Endodermal cell (in vitro differentiated cells): ENCODE data around the gene OSTM1. TPM values are rescaled to one million over a fixed set of nuclear protein-coding genes. Genes with fewer than 3 reads are reported as not detected.

Experiments used
- DNase-seq: peaks from one replicate; pipeline ENCODE4 v3.0.0-alpha.2; 2017
- H3K27ac ChIP-seq: 2 replicates; pipeline ENCODE4 v1.5.1; 2013; ENCODE audit warnings: mild to moderate bottlenecking, low read depth, low read length, moderate library complexity
- H3K27me3 ChIP-seq: 2 replicates; pipeline ENCODE4 v1.6.1; 2013; ENCODE audit warnings: mild to moderate bottlenecking, low read length, moderate library complexity; ENCODE audit not compliant: insufficient read depth, control insufficient read depth, poor library complexity, severe bottlenecking
- H3K36me3 ChIP-seq: 2 replicates; pipeline ENCODE4 v1.7.0; 2013; ENCODE audit warnings: mild to moderate bottlenecking, low read length, moderate library complexity; ENCODE audit not compliant: control insufficient read depth, insufficient read depth
- H3K4me1 ChIP-seq: one replicate; pipeline ENCODE4 v1.7.0; 2013; ENCODE audit warnings: low read length; ENCODE audit not compliant: control insufficient read depth, insufficient read depth
- H3K4me3 ChIP-seq: 2 replicates; pipeline ENCODE4 v1.5.1; 2013; ENCODE audit warnings: mild to moderate bottlenecking, low read length, moderate library complexity
- H3K9ac ChIP-seq: 2 replicates; pipeline ENCODE4 v1.6.1; 2013; ENCODE audit warnings: mild to moderate bottlenecking, low read length, moderate library complexity; ENCODE audit not compliant: poor library complexity, severe bottlenecking; ENCODE audit errors: extremely low read depth
- H3K9me3 ChIP-seq: 2 replicates; pipeline ENCODE4 v1.6.1; 2013; ENCODE audit warnings: mild to moderate bottlenecking, low read length, moderate library complexity; ENCODE audit not compliant: control insufficient read depth
- H3K27ac Mint-ChIP-seq: 2 replicates; pipeline ENCODE4 v1.8.0; 2020; ENCODE audit warnings: mixed read lengths
- H3K27me3 Mint-ChIP-seq: 2 replicates; pipeline ENCODE4 v1.8.0; 2021; ENCODE audit warnings: mild to moderate bottlenecking, mixed read lengths; ENCODE audit not compliant: insufficient read depth
- H3K36me3 Mint-ChIP-seq: 2 replicates; pipeline ENCODE4 v1.8.0; 2020; ENCODE audit warnings: low read depth, mixed read lengths
- H3K4me1 Mint-ChIP-seq: 2 replicates; pipeline ENCODE4 v1.8.0; 2020; ENCODE audit warnings: mixed read lengths
- H3K4me3 Mint-ChIP-seq: 2 replicates; pipeline ENCODE4 v1.8.0; 2020; ENCODE audit warnings: mild to moderate bottlenecking, moderate library complexity, mixed read lengths
- H3K9me3 Mint-ChIP-seq: 2 replicates; pipeline ENCODE4 v1.8.0; 2020; ENCODE audit warnings: mild to moderate bottlenecking, mixed read lengths
- CTCF ChIP-seq: fragments of 200-600 bp; sonication (generic); conservative IDR thresholded peaks from 2 replicates; pipeline ENCODE4 v1.5.0; 2021; ENCODE audit warnings: antibody characterized with exemption, mild to moderate bottlenecking
- WGBS, 2 experiments: methylation state at CpG; one replicate each; pipeline versions ENCODE4 v1.1.5 to v1.1.7; 2013; ENCODE audit warnings: missing lambda C conversion rate in 2 of 2, mixed read lengths in 1 of 2; ENCODE audit not compliant: insufficient coverage in 1 of 2, insufficient read length in 1 of 2; 5-methylcytosine and 5-hydroxymethylcytosine counted together
- total RNA-seq, 2 donors: library from RNA; stranded (reverse); fragmentation: NEBNext Ultra II Directional in 1 of 2; extraction: Animal tissue kit (Norgen Biotek cat#: 25700) in 1 of 2; gene quantifications; 2 replicates in 1 of 2; 3 replicates in 1 of 2; pipeline ENCODE4 v1.2.1, GENCODE V29; 2021

Gene OSTM1
- total RNA-seq, 2 donors from 2014 or later, result 16.9 to 25.3 TPM

GRCh38 chr6:108113557-108114519 lies 39.3 kb upstream of the OSTM1 start:
- no peaks in the 10 kb centered on the region for H3K9me3 ChIP-seq
- H3K36me3 ChIP-seq, result no peaks in the 10 kb centered on the region
- H3K4me3 ChIP-seq, result peak overlapping the region; percentile 41
- peak overlapping the region; percentile 55 for H3K4me3 Mint-ChIP-seq
- no peak overlapping the region for H3K27ac ChIP-seq
- peak; percentile 90 for DNase-seq
- peaks cover 15% of the 10 kb centered on the region for H3K4me1 Mint-ChIP-seq
- 9 to 15% methylated on average over 26 to 39 of the region's 39 CpGs for WGBS, 2 experiments
- H3K9me3 Mint-ChIP-seq, result no peaks in the 10 kb centered on the region
- peaks cover 97% of the 10 kb centered on the region for H3K27me3 Mint-ChIP-seq
- no peaks in the 10 kb centered on the region for H3K36me3 Mint-ChIP-seq
- H3K27ac Mint-ChIP-seq, result no peak overlapping the region
- TF ChIP-seq CTCF, result peak; percentile 80
- H3K9ac ChIP-seq, result no peak overlapping the region
- peaks cover 94% of the 10 kb centered on the region for H3K27me3 ChIP-seq
- H3K4me1 ChIP-seq, result no peaks in the 10 kb centered on the region

- Histone ChIP-seq H3K9me3 (no peaks in the 10 kb centered on the region), H3K36me3 (no peaks in the 10 kb centered on the region), H3K4me3 (no peak overlapping the region), H3K27me3 (peaks cover 40% of the 10 kb centered on the region), H3K9ac (no peak overlapping the region), H3K27ac (no peak overlapping the region), H3K4me1 (no peaks in the 10 kb centered on the region)
- Mint-ChIP-seq H3K36me3 (no peaks in the 10 kb centered on the region), H3K27me3 (peaks cover 47% of the 10 kb centered on the region), H3K9me3 (no peaks in the 10 kb centered on the region), H3K27ac (no peak overlapping the region), H3K4me3 (no peak overlapping the region), H3K4me1 (peaks cover 5% of the 10 kb centered on the region)
- no peak for TF ChIP-seq CTCF
- no peak for DNase-seq
These were observed 33.8 kb upstream of the OSTM1 start for GRCh38 chr6:108108374-108108773.

- Histone ChIP-seq H3K4me3 (no peak overlapping the region), H3K27ac (no peak overlapping the region), H3K9me3 (no peaks in the 10 kb centered on the region), H3K9ac (no peak overlapping the region), H3K4me1 (no peaks in the 10 kb centered on the region), H3K36me3 (no peaks in the 10 kb centered on the region), H3K27me3 (peaks cover 27% of the 10 kb centered on the region)
- TF ChIP-seq CTCF, result no peak
- Mint-ChIP-seq H3K27me3 (peaks cover 35% of the 10 kb centered on the region), H3K4me1 (peaks cover 5% of the 10 kb centered on the region), H3K9me3 (no peaks in the 10 kb centered on the region), H3K27ac (no peak overlapping the region), H3K4me3 (no peak overlapping the region), H3K36me3 (no peaks in the 10 kb centered on the region)
- WGBS, 2 experiments, result 100% methylated on average over 1 of the region's 1 CpG; no CpG with 5 or more reads in 1 of the 2 experiments
- DNase-seq, result no peak
These were observed 32.6 kb upstream of the OSTM1 start for GRCh38 chr6:108107102-108107501.
